Vagina (tissue), 2 donors: ENCODE measurements around the gene REV3L. TPM values are rescaled to one million over a fixed set of nuclear protein-coding genes. Genes with fewer than 3 reads are reported as not detected.
"Not testable (repeated sequence)": the region's sequence is repeated elsewhere in the genome, so short reads cannot be mapped to it uniquely, and the experiment has no call there.

Source experiments
- DNase-seq, 2 donors: peaks; one replicate each; pipeline ENCODE4 v3.0.0-alpha.2; 2017; ENCODE audit errors: extremely low spot score in 2 of 2
- H3K27ac ChIP-seq: fragments of 200-600 bp; sonication (generic); one replicate; pipeline ENCODE4 v1.5.1; 2019
- H3K27me3 ChIP-seq: fragments of 200-600 bp; sonication (generic); one replicate; pipeline ENCODE4 v1.5.1; 2019
- H3K36me3 ChIP-seq, 2 donors: fragments of 200-600 bp; sonication (generic); one replicate each; pipeline ENCODE4 v1.5.1; 2017 to 2019
- H3K4me1 ChIP-seq: fragments of 200-600 bp; sonication (generic); one replicate; pipeline ENCODE4 v1.5.1; 2019
- H3K4me3 ChIP-seq, 2 donors: fragments of 200-600 bp; sonication (generic); 1 replicate in 1 of 2; 2 replicates in 1 of 2; pipeline ENCODE4 v1.5.1; 2016 to 2019
- H3K9me3 ChIP-seq: fragments of 200-600 bp; sonication (generic); one replicate; pipeline ENCODE4 v1.5.1; 2019
- CTCF ChIP-seq, 3 experiments: fragments of 450-650 bp in 2 of 3; fragments of 200-600 bp in 1 of 3; sonication (generic) in 1 of 3; IDR thresholded peaks; one replicate each; pipeline ENCODE4 v1.5.1; 2017 to 2019; ENCODE audit warnings: antibody characterized with exemption in 3 of 3, mild to moderate bottlenecking in 2 of 3, moderate library complexity in 2 of 3
- POLR2A ChIP-seq, 2 donors: fragments of 450-650 bp; IDR thresholded peaks; one replicate each; pipeline ENCODE4 v1.6.1; 2017; ENCODE audit warnings: antibody characterized with exemption in 2 of 2, mild to moderate bottlenecking in 2 of 2, moderate library complexity in 2 of 2
- POLR2AphosphoS5 ChIP-seq, 2 donors: sonication (generic); formaldehyde crosslinking; IDR thresholded peaks; one replicate each; pipeline ENCODE4 v1.9.0; 2017; ENCODE audit warnings: antibody characterized with exemption in 2 of 2, mild to moderate bottlenecking in 2 of 2, low read depth in 1 of 2; ENCODE audit not compliant: insufficient read depth in 1 of 2
- intact Hi-C: fragments of 100-400 bp; cut with DNase I; formaldehyde crosslinking; loops from one replicate; pipeline ENCODE4 v1.15.1; 2023
- total RNA-seq: library from RNA; depleted of rRNA; stranded (reverse); fragments of >200 nt; gene quantifications from one replicate; pipeline ENCODE4 v1.2.3, GENCODE V29; 2016

Gene REV3L
- total RNA-seq, 1 donor from 2014 or later: 33.9 TPM

GRCh38 chr6:111294374-111294967, 188.5 kb downstream of the REV3L start:
- no peak overlapping the region for H3K27ac ChIP-seq
- TF ChIP-seq POLR2AphosphoS5 (IDR thresholded peaks at IDR 0.05; ENCODE audit: insufficient read depth in 1 of 2, low read depth in 1 of 2) (no peak), CTCF (IDR thresholded peaks at IDR 0.05) (no peak), POLR2A (IDR thresholded peaks at IDR 0.05) (no peak)
- H3K36me3 ChIP-seq: peaks cover 0 to 2% of the 10 kb centered on the region in 2 donors
- no peaks in the 10 kb centered on the region for H3K4me1 ChIP-seq
- H3K27me3 ChIP-seq: no peaks in the 10 kb centered on the region
- intact Hi-C loops: no loop called here
- no peak overlapping the region for H3K4me3 ChIP-seq
- no peak for DNase-seq
- no peaks in the 10 kb centered on the region for H3K9me3 ChIP-seq

DNA sequence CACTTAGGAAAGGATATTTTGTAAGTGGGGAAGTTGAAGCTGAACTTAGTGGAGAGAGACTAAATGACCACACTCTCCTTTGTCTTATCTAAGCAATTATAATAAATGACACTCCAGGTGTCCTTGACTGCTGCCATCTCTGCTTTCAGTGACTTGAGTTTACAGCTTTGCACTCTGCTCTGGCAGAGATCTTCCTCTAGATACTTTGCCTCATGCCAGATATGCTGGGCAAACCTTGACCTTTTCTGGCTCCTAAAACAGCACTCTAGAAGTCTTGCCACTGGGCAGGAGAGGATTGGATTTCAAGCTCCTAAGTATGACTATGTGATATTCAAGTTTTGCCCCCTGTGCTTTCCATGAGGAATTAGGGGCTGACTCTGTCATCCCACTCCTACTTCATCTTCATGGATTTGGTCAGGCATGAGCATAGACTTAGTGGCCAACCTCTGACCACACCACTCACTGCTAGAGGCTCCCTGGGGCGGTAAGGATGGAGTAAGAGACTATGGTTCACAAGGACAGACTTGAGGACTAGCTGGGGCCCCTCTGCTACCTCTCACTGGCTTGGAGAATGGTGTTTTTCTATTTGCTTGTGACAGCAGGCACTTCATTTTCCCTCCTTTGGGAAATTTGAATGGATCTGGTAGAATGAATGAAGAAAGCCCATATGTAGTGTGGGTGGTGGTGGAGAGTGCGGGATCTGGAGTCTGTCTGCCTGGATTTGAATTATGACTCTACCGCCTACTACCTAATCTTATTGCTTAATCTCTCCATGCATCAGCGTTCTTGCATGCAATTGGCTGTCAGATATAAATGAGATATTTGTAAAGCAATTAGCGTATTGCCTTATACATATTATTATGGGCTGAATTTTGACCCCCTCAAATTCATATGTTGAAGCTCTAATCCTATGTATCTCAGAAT, 191.4 kb downstream of the REV3L start:
- Histone ChIP-seq H3K4me3 (no peak overlapping the region), H3K27me3 (no peaks in the 10 kb centered on the region), H3K4me1 (no peaks in the 10 kb centered on the region), H3K9me3 (no peaks in the 10 kb centered on the region), H3K27ac (no peak overlapping the region), H3K36me3 (no peaks in the 10 kb centered on the region)
- TF ChIP-seq CTCF (IDR thresholded peaks at IDR 0.05): no peak
- DNase-seq: no peak
- intact Hi-C loops: no loop called here

- H3K27me3 ChIP-seq, H3K4me1 ChIP-seq, intact Hi-C loops, H3K27ac ChIP-seq, H3K9me3 ChIP-seq, H3K36me3 ChIP-seq, H3K4me3 ChIP-seq, DNase-seq: not testable (repeated sequence)
Measured at GRCh38 chr6:111290689-111291335, 192.2 kb downstream of the REV3L start.

DNA sequence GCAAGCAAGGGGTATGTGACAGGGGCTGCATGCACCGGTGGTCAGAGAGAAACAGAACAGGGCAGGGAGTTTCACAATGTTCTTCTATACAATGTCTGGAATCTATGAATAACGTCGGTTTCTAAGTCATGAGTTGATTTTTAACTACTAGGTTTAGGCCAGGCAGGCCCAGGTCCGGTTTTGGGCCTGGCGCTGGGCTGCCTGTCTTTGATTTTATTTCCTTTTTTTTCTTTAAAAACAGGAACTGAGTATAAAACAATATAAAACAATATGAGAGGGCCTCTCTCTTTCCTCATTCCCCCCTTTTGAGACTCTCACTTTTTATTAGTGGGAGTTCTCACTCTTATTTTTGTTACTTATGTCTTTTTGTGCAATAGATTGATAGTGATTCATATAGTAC, 198.7 kb downstream of the REV3L start:
- H3K4me3 ChIP-seq, intact Hi-C loops, DNase-seq: not testable (repeated sequence)

GRCh38 chr6:111283707-111284106, 199.3 kb downstream of the REV3L start:
- Histone ChIP-seq H3K4me3 (no peak overlapping the region), H3K4me1 (no peaks in the 10 kb centered on the region), H3K27ac (no peak overlapping the region), H3K9me3 (no peaks in the 10 kb centered on the region), H3K36me3 (peaks cover 0 to 10% of the 10 kb centered on the region in 2 donors), H3K27me3 (no peaks in the 10 kb centered on the region)
- TF ChIP-seq POLR2AphosphoS5 (IDR thresholded peaks at IDR 0.05; ENCODE audit: insufficient read depth in 1 of 2, low read depth in 1 of 2) (no peak), POLR2A (IDR thresholded peaks at IDR 0.05) (no peak), CTCF (IDR thresholded peaks at IDR 0.05) (no peak)
- intact Hi-C loops: no loop called here
- no peak for DNase-seq

More for the DNA sequence above, 198.7 kb downstream of the REV3L start:
- not testable (repeated sequence) for H3K4me1 ChIP-seq, H3K27ac ChIP-seq, H3K27me3 ChIP-seq, H3K36me3 ChIP-seq, H3K9me3 ChIP-seq

GRCh38 chr6:111282515-111282914, 200.5 kb downstream of the REV3L start:
- intact Hi-C loops: no loop called here
- no peak overlapping the region for H3K4me3 ChIP-seq
- H3K4me1 ChIP-seq: no peaks in the 10 kb centered on the region
- no peaks in the 10 kb centered on the region for H3K27me3 ChIP-seq
- peaks cover 0 to 22% of the 10 kb centered on the region in 2 donors for H3K36me3 ChIP-seq
- H3K9me3 ChIP-seq: no peaks in the 10 kb centered on the region
- H3K27ac ChIP-seq: no peak overlapping the region
- DNase-seq: no peak
- TF ChIP-seq POLR2A (IDR thresholded peaks at IDR 0.05) (no peak), CTCF (IDR thresholded peaks at IDR 0.05) (no peak), POLR2AphosphoS5 (IDR thresholded peaks at IDR 0.05; ENCODE audit: insufficient read depth in 1 of 2, low read depth in 1 of 2) (no peak)
